WTC11 (cell line): ENCODE measurements around the gene HPSE2.

Experiments
- CREB1 ChIP-seq: sonication (generic); formaldehyde crosslinking; IDR thresholded peaks from 2 replicates; pipeline ENCODE4 v1.8.0; 2023; ENCODE audit warnings: mild to moderate bottlenecking, missing genetic modification reagents
- CTCF ChIP-seq: fragments of 200-600 bp; IDR thresholded peaks from 2 replicates; pipeline ENCODE4 v1.8.0; 2022; ENCODE audit warnings: antibody characterized with exemption
- HMGXB4 ChIP-seq: sonication (generic); formaldehyde crosslinking; IDR thresholded peaks from 2 replicates; pipeline ENCODE4 v1.8.1; 2023; ENCODE audit warnings: mild to moderate bottlenecking, moderate library complexity, missing genetic modification reagents

DNA sequence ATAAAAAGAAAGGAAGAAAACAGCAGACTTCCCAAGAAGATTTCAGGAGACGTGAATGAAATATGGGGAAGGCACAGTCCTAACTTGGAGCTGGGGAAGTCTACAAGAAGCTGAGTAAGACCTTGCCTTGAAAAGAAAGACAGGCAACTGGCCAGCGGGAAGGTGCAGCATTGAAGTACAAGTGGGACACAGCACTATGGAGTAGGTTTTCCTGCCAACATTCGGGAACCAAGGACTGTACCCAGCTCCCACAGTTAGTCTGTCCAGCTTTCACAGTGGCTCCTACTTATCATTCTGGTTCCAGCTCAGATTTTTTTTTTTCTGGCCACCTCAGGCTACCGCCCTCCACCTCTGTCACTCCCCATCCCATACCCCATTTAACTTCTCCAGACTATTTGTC, 798.9 kb downstream of the HPSE2 start:
- TF ChIP-seq CTCF = no peak
- TF ChIP-seq CREB1 = no peak
- no peak for TF ChIP-seq HMGXB4 (CRISPR knock-in tag)
